GM19025 (cell line): ENCODE measurements around the gene ILF3.
"Not testable (repeated sequence)": the region's sequence is repeated elsewhere in the genome, so short reads cannot be mapped to it uniquely, and the experiment has no call there.

ENCODE experiments used
- ATAC-seq: cut with Tn5 transposase; IDR thresholded peaks from one replicate; pipeline ENCODE4 v1.9.1; 2021; ENCODE audit warnings: mild to moderate bottlenecking, low read depth, moderate library complexity; ENCODE audit not compliant: unreplicated experiment

ILF3 gene

DNA sequence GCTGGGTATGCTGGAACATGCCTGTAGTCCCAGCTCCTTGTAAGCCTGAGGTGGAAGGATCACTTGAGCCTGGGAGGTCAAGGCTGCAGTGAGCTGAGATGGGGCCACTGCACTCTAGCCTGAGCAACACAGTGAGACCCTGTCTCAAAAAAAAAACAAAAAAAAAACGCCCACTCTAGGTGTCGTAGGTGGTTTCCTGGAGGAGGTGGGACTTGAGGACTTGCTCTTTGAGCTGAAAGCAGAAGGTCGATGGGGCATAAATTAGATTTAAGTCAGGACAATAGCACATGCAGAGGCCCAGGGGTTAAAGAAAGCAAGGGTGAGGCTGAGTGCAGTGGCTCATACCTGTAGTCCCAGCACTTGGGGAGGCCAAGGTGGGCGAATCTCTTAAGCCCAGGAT lies 12.9 kb upstream of the ILF3 start:
- no peak for ATAC-seq

DNA sequence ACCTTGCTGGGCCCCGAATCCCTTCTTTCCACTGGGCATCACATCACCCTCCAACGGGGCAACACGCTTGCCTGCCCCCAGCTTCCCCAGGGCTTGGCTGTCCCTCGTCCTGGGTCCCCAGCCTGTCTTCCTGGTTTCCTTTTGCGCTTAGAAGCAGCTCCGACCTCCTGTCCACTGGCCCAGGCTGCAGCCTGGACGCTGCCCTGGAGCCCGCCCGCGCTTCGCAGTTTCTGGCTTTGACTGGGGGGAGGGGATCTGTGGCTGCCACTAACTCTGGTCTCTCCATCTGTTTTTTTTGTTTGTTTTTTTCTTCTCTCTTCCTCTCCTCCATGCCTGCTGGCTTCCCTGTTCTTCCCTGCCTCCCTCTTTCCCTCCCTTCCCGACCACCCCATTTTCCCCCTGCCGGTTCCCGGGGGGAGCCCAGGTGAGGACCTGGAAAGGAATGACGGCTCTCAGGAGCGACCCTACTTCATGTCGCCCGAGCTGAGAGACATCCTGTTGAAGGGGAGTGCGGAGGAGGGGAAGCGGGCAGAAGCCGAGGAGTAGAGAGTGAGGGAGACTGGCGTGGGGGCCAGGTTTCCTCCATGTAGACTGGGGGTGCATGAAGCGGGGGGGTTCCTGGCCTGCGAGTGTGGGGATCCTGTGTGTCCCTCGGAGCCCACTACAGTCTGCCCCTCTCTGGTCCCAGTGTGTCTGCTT lies 11.5 kb upstream of the ILF3 start:
- ATAC-seq = no peak

DNA sequence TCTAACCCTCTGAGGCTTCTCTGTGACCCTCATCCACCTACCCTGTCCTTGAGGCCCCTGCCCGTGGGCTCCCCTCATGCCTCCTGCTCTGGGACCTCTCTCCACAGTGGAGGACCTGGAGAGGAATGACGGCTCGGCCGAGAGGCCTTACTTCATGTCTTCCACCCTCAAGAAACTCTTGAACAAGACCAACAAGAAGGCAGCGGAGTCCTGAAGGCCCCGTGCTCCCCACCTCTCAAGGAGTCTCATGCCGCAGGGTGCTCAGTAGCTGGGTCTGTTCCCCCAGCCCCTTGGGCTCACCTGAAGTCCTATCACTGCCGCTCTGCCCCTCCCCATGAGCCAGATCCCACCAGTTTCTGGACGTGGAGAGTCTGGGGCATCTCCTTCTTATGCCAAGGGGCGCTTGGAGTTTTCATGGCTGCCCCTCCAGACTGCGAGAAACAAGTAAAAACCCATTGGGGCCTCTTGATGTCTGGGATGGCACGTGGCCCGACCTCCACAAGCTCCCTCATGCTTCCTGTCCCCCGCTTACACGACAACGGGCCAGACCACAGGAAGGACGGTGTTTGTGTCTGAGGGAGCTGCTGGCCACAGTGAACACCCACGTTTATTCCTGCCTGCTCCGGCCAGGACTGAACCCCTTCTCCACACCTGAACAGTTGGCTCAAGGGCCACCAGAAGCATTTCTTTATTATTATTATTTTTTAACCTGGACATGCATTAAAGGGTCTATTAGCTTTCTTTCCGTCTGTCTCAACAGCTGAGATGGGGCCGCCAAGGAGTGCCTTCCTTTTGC lies 10.8 kb upstream of the ILF3 start:
- no peak for ATAC-seq

DNA sequence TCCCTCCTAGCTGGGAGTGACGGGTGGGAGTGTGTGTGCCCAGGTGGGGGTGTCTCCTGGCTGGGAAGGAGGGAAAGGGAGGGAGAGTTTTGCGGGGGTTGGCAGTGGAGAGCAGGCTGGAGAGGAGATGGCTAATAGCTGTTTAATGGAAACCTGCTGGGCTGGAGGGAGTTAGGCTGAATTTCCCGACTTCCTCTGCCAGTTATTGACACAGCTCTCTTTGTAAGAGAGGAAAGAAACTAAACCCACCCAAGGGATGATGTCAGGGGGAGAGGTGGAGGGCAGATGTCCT lies 10.2 kb upstream of the ILF3 start:
- ATAC-seq = no peak

DNA sequence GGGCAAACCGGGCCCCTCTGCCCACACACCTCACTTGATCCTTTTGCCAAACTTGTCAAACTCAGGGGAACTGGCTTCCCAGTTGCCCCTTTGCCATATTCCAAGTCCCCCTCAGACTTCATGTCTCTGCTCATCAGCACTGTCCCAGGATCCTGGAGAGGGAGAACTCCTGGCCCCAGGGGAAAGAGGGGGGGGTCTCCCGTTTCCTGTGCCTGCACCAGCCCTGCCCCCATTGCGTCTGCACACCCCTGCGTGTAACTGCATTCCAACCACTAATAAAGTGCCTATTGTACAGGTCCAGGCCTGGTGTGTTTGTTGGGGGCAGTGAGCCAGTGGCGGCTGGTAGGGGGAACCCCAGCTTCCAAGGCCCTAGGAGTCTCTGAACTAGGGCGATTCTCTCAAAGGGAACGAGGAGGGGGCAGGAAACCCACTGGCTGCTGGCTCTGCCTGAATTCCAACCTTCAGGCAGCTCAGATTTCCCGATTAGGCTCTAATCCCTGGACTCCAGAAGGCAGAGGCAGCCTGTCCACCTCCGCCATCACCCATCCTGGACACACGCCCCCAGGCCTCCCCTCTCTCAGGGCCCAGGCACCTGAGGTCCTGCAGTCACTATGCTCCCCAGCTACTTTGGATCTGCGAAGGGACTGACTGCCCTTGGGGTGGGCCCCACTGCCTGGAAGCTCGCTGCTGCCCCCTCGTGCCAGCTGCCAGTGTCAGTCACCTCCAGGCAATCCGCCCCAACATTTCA lies 9.7 kb upstream of the ILF3 start:
- no peak for ATAC-seq

DNA sequence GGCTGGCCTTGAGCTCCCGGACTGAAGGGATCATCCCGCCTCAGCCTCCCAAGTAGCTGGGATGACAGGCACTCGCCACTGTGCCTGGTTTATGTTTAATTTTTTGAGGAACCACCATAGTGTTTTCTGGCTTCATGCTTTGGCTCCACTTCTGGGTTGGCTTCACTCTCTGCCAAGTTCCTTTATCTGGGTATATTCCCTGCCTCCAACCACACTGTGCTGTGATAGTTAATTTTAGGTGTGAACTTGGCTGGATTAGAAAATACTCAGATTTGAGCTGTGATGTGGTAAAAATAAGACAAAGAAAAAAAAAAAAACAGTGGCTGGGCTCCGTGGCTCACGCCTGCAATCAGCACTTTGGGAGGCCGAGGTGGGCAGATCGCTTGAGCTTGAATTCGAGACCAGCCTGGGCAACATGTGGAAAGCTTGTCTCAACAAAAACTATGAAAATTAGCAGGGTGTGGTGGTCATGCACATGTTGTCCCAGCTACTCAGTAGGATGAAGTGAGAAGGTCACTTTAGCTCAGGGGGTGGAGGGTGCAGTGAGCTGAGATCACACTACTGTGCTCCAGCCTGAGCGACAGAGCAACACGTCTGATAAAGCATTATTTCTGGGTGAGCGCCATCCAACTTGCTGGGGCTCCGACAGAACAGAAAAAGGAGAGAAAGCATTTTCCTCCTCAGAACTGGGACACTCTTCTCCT lies 7.5 kb upstream of the ILF3 start:
- ATAC-seq = no peak

DNA sequence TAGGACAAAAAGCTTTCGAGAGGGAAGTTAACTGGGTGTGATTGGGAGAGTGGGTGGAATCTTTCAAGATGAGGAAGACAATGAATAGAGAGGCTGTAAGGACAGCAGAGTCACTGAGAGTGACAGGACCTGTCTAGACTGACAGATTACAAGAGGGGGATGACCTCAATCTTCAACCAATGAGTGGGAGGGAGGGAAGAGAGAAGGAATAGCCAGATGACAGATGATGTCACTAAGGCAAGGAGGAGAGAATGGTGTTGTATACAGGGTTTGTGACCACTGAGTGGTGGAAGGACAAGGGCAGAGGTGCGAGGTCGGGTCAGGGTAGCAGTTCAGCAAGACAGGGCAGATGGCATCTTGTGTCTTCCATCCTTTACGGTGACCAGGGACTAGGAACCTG lies 5.8 kb upstream of the ILF3 start:
- ATAC-seq = no peak

DNA sequence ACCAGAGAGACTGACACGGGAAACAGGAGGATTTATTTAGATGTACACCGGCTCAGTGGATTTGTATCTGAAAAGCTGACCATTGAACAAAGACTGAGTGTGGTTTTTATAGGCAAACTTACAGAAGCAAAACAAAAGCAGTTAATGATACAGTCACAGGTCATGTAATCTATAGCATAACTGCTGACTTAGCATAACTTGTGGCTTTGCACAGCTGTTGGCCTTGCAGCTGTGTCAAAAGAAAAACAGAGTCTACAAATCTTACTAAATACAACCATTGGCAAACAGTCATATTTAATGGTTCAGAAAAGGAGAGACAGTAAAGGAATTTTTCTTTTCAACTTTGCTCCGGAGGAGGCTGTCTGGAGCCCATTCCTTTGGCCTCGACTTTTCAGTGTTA lies 2.3 kb upstream of the ILF3 start:
- ATAC-seq = no peak

DNA sequence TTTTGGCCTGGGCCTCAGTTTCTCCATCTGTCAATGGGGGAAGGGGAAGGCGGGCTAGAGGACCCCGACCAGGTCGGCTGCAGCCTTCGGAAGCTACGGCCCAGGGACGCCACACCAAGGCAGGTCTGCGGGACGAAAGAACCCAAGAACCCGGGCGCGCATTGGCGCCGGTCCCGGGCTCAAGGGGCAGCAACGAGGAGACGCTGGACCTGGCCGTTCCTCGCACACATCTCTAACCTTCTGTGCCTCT lies 739 bp upstream of the ILF3 start:
- ATAC-seq = no peak

DNA sequence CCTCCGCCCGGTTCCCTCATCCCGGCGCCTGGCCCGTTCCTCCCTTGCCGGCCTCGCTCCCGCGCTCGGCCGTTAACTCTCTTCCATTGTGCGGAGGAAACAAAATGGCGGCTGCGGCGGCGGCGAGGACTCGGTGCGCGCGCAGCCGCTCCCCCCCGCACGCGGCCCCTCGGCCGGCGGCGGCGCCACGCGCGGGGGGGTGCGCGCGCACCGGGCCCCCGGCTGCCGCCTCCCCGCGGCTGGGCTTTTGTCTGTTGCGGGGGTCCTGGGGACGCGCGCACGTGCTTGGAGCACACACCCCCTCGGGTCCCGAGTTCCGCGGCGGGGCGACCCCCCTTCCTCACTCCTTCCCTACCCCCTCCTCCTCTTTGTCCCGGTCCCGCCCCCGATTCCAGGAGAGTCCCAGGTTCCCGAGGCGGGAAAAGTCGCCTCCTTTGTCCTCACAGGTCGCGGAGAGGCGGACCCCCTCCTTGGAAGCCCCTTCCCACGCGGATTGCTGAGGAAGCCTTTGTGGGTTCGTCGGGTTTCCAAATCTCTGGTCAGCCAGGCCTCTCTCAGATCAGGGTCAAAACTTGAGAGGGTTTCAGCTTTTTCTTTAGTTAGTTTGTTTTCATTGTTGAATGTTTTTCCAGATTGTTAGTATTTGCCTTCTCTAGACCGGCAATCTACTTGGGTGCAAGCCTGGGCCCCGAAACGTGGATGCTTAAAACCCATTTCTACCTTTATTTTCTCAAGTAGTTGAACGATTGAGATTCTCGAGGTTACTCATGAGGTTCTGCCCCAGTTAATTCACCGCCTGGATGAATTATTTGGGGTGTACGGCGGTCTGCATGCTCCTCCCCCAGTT lies 687 bp downstream of the ILF3 start:
- no peak for ATAC-seq

DNA sequence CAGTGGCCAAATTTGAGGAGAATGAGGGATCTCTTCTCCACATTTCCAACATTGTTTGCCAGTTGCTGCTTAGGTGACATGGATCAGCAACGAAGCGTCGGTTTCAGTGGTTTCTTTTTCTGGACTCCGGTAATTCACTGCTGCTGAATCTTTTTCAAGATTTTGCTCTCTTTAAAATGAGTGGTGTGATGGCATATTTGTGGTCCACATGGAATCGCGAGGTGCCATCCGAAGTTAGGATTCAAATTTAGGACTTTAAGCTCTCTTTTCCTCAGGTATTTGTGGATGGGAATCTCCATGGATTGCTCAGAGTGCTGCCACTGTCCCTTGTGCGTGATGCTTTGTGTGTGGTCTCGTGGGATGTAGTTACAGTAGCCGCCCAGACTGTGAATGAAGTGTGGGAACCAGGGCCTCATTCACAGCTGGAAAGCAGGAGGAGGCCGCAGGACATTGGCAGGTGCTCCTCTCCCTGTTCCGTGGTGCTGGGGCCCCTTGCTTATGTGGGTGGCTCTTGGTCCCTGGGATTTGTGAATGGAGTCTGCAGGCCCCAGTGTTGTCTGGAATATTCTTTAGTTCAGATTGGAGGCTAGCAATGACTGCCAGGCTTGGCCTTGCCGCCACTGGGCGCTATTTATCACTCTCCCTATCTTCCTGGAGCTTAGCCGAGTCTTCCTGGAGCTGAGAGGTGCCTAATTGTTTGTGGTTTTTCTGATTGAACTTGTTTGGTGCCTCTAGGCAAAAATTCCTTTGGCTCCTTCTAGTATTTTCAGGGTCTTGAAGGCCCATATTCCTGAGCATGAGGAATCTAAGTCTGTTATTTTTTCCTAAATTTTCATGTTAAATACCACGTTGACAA lies 1.5 kb downstream of the ILF3 start:
- no peak for ATAC-seq

DNA sequence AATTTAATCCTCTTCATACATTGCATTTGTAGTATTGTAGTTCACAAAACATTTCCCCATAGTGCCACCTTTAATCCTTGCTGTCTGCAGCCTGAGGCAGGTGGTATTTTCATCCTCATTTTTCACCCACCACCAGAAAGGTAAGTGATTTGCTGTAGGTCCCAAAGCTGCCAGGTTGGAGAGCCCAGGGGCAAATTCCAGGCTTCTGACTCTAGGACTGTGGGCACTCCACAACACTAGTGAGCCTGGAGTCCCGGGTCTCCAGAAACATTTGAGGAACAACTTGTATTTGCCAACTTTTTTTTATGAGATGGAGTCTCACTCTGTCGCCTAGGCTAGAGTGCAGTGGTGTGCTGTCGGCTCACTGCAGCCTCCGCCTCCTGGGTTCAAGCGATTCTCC lies 6.2 kb downstream of the ILF3 start:
- ATAC-seq = no peak

DNA sequence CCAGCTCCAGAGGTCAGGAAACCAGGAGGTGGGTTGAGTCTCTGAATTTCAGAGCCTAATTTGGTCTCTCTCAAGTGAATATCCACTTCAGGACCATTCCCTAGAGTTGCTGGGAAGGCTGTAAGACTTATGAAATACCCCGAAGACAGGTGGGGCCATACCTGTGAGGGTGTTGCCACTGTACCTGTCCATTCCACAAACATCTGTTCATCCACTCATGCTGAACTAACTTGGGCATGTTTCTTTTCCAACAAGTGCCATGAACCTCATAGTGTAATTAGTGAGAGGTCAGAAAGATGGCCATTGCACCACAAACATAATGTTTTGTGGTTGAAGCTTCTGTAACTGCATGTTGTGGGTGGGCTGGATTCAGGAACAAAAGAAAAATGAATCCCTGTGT lies 7.8 kb downstream of the ILF3 start:
- ATAC-seq = no peak

DNA sequence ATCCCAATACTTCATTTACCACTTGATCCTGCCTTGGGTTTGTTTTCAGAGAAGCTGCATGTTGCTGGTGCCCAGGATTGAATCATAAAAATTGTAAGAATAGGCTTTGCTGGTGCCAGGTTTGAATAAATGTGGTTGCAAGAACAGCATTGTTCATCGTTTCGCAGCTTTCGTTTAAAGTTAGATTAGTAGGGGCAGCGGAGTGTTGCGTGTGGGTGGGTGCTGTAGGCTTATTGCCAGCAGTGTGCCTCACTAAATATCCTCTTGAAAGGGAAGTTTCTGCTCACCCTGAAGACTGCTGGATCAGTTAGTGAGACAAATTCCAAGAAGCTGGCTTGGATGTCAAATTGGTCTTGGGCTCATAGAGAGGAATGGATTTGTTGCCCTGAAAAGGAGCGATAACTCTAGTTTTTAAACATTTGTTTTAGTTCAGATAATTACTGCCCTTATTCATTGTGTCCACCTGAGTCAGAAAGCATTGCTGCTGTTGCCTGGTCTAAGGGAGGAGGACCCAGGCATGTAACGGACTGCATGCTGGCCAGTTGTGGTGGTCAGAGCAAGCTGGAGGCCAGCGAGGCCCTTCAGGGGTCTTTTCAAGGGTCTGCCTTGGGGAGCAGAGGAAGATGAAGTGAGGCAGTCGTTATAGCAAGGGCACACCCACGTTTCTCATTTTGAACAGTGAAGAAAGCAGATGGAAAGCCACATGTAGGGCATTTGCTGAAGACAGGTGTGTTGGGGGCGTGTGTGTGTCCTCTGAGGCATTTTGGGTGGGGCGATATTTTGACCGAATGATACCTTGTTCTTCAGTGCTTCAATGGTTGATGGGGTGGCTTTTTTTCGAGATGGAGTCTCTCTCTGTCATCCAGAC lies 8.5 kb downstream of the ILF3 start:
- no peak for ATAC-seq

DNA sequence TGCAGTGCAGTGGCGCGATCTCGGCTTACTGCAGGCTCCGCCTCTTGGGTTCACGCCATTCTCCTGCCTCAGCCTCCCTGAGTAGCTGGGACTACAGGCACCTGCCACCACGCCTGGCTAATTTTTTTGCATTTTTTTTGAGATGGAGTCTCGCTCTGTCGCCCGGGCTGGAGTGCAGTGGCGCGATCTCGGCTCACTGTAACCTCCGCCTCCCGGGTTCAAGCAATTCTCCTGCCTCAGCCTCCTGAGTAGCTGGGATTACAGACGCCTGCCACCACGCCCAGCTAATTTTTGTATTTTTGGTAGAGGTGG lies 9.1 kb downstream of the ILF3 start:
- not testable (repeated sequence) for ATAC-seq

DNA sequence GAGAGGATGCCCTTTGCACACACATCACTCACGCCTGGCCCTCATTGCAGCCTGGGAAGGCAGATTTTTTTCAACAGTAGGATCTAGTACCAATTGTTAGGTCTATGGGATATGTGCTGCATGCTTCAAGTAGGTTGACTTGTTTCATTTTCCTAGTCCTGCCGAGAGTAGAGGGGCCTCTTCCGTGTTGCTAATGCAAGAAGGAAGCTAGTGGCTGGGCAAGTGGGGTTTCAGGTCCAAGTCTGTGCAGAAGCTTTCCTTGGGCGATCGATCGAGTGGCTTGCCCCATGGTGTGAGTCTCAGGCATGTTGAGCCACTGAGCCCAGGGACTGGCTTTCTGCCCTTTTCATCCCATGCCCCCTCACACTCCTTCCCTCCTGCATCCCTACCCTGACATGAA lies 13.7 kb downstream of the ILF3 start:
- ATAC-seq = no peak

DNA sequence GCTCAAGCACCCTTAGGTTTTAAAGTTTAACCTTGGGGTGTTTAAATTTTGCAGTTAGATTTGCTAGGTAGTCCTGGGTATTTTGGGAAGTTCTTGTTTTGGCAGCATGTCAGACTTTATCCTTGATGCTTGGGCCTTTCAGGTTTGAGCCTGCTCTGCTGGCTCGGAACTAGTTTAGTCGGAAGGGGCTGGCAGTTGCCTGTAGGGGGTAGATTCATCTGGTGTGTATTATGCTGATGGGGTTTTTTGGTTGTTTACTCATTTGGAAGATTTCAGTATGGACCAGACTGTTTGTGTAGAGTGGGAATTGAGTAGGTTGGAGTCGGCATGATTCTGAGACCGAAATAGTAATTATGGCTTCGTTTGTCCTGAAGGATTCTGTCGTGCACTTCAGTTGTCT lies 15.1 kb downstream of the ILF3 start:
- no peak for ATAC-seq

DNA sequence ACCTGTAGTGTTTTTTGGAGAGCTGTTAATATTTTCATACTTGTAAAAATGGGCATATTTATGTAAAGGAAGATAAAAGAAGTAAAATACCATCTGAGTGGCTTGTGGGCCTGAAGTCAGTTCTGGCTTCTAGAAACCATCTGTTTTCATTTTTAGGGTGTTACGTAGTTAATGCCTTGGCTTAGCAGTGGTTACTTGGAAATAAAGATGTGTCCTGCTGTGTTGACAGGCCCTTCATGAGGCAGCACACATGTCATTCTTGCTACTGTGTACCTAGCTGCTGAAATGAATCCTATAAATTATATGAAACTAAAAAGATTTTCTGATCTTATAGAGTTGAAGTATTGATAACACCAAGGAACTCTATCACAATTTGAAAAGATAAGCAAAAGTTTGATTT lies 16.0 kb downstream of the ILF3 start:
- no peak for ATAC-seq
